Endodermal cell (in vitro differentiated cells): ENCODE results near the gene SOX6. TPM values are rescaled to one million over a fixed set of nuclear protein-coding genes. Genes with fewer than 3 reads are reported as not detected.
"Not testable (repeated sequence)": the region's sequence is repeated elsewhere in the genome, so short reads cannot be mapped to it uniquely, and the experiment has no call there.

Experiments
- DNase-seq: peaks from one replicate; pipeline ENCODE4 v3.0.0-alpha.2; 2017
- H3K27ac ChIP-seq: 2 replicates; pipeline ENCODE4 v1.5.1; 2013; ENCODE audit warnings: mild to moderate bottlenecking, low read depth, low read length, moderate library complexity
- H3K27me3 ChIP-seq: 2 replicates; pipeline ENCODE4 v1.6.1; 2013; ENCODE audit warnings: mild to moderate bottlenecking, low read length, moderate library complexity; ENCODE audit not compliant: insufficient read depth, control insufficient read depth, poor library complexity, severe bottlenecking
- H3K36me3 ChIP-seq: 2 replicates; pipeline ENCODE4 v1.7.0; 2013; ENCODE audit warnings: mild to moderate bottlenecking, low read length, moderate library complexity; ENCODE audit not compliant: control insufficient read depth, insufficient read depth
- H3K4me1 ChIP-seq: one replicate; pipeline ENCODE4 v1.7.0; 2013; ENCODE audit warnings: low read length; ENCODE audit not compliant: control insufficient read depth, insufficient read depth
- H3K4me3 ChIP-seq: 2 replicates; pipeline ENCODE4 v1.5.1; 2013; ENCODE audit warnings: mild to moderate bottlenecking, low read length, moderate library complexity
- H3K9ac ChIP-seq: 2 replicates; pipeline ENCODE4 v1.6.1; 2013; ENCODE audit warnings: mild to moderate bottlenecking, low read length, moderate library complexity; ENCODE audit not compliant: poor library complexity, severe bottlenecking; ENCODE audit errors: extremely low read depth
- H3K9me3 ChIP-seq: 2 replicates; pipeline ENCODE4 v1.6.1; 2013; ENCODE audit warnings: mild to moderate bottlenecking, low read length, moderate library complexity; ENCODE audit not compliant: control insufficient read depth
- H3K27ac Mint-ChIP-seq: 2 replicates; pipeline ENCODE4 v1.8.0; 2020; ENCODE audit warnings: mixed read lengths
- H3K27me3 Mint-ChIP-seq: 2 replicates; pipeline ENCODE4 v1.8.0; 2021; ENCODE audit warnings: mild to moderate bottlenecking, mixed read lengths; ENCODE audit not compliant: insufficient read depth
- H3K36me3 Mint-ChIP-seq: 2 replicates; pipeline ENCODE4 v1.8.0; 2020; ENCODE audit warnings: low read depth, mixed read lengths
- H3K4me1 Mint-ChIP-seq: 2 replicates; pipeline ENCODE4 v1.8.0; 2020; ENCODE audit warnings: mixed read lengths
- H3K4me3 Mint-ChIP-seq: 2 replicates; pipeline ENCODE4 v1.8.0; 2020; ENCODE audit warnings: mild to moderate bottlenecking, moderate library complexity, mixed read lengths
- H3K9me3 Mint-ChIP-seq: 2 replicates; pipeline ENCODE4 v1.8.0; 2020; ENCODE audit warnings: mild to moderate bottlenecking, mixed read lengths
- CTCF ChIP-seq: fragments of 200-600 bp; sonication (generic); conservative IDR thresholded peaks from 2 replicates; pipeline ENCODE4 v1.5.0; 2021; ENCODE audit warnings: antibody characterized with exemption, mild to moderate bottlenecking
- WGBS, 2 experiments: methylation state at CpG; one replicate each; pipeline versions ENCODE4 v1.1.5 to v1.1.7; 2013; ENCODE audit warnings: missing lambda C conversion rate in 2 of 2, mixed read lengths in 1 of 2; ENCODE audit not compliant: insufficient coverage in 1 of 2, insufficient read length in 1 of 2; 5-methylcytosine and 5-hydroxymethylcytosine counted together
- total RNA-seq, 2 donors: library from RNA; stranded (reverse); fragmentation: NEBNext Ultra II Directional in 1 of 2; extraction: Animal tissue kit (Norgen Biotek cat#: 25700) in 1 of 2; gene quantifications; 2 replicates in 1 of 2; 3 replicates in 1 of 2; pipeline ENCODE4 v1.2.1, GENCODE V29; 2021

SOX6 gene
- total RNA-seq, 2 donors from 2014 or later: 0.13 to 0.20 TPM

- H3K27me3 Mint-ChIP-seq: no peaks in the 10 kb centered on the region
- DNase-seq: no peak
- H3K4me3 Mint-ChIP-seq: no peak overlapping the region
- no peaks in the 10 kb centered on the region for H3K36me3 Mint-ChIP-seq
- TF ChIP-seq CTCF: no peak
- Histone ChIP-seq H3K9me3 (no peaks in the 10 kb centered on the region), H3K27me3 (no peaks in the 10 kb centered on the region), H3K27ac (no peak overlapping the region), H3K9ac (no peak overlapping the region), H3K4me1 (no peaks in the 10 kb centered on the region), H3K36me3 (no peaks in the 10 kb centered on the region), H3K4me3 (no peak overlapping the region)
- no peak overlapping the region for H3K27ac Mint-ChIP-seq
- peaks cover 8% of the 10 kb centered on the region for H3K4me1 Mint-ChIP-seq
- 82% methylated on average over 1 of the region's 1 CpG; no CpG with 5 or more reads in 1 of the 2 experiments for WGBS, 2 experiments
- H3K9me3 Mint-ChIP-seq: peaks cover 4% of the 10 kb centered on the region
These were observed 206.9 kb downstream of the SOX6 start for GRCh38 chr11:16149476-16149875.

GRCh38 chr11:16148301-16148931 lies 207.9 kb downstream of the SOX6 start:
- peaks cover 4% of the 10 kb centered on the region for H3K9me3 Mint-ChIP-seq
- H3K9ac ChIP-seq: no peak overlapping the region
- DNase-seq: no peak
- H3K36me3 ChIP-seq: no peaks in the 10 kb centered on the region
- 80 to 87% methylated on average over 8 of the region's 8 CpGs for WGBS, 2 experiments
- no peaks in the 10 kb centered on the region for H3K27me3 Mint-ChIP-seq
- no peaks in the 10 kb centered on the region for H3K9me3 ChIP-seq
- H3K4me1 ChIP-seq: no peaks in the 10 kb centered on the region
- H3K4me1 Mint-ChIP-seq: peaks cover 8% of the 10 kb centered on the region
- no peak overlapping the region for H3K4me3 Mint-ChIP-seq
- peak overlapping the region; percentile 45 for H3K27ac ChIP-seq
- H3K27ac Mint-ChIP-seq: no peak overlapping the region
- no peaks in the 10 kb centered on the region for H3K36me3 Mint-ChIP-seq
- no peak for TF ChIP-seq CTCF
- no peaks in the 10 kb centered on the region for H3K27me3 ChIP-seq
- no peak overlapping the region for H3K4me3 ChIP-seq

GRCh38 chr11:16146980-16147379 lies 209.4 kb downstream of the SOX6 start:
- H3K27me3 ChIP-seq, H3K9me3 ChIP-seq, H3K9ac ChIP-seq, H3K4me1 Mint-ChIP-seq, H3K4me1 ChIP-seq, H3K4me3 ChIP-seq, H3K36me3 ChIP-seq, H3K9me3 Mint-ChIP-seq, H3K27me3 Mint-ChIP-seq, H3K4me3 Mint-ChIP-seq, H3K27ac Mint-ChIP-seq, DNase-seq, H3K36me3 Mint-ChIP-seq, H3K27ac ChIP-seq: not testable (repeated sequence)
- WGBS, 2 experiments: 90% methylated on average over 1 of the region's 2 CpGs; no CpG with 5 or more reads in 1 of the 2 experiments

GRCh38 chr11:16141614-16142013 lies 214.7 kb downstream of the SOX6 start:
- not testable (repeated sequence) for H3K27ac Mint-ChIP-seq, H3K27ac ChIP-seq, H3K36me3 Mint-ChIP-seq, H3K36me3 ChIP-seq, H3K9ac ChIP-seq, H3K4me3 ChIP-seq, H3K27me3 ChIP-seq, H3K4me1 ChIP-seq, H3K4me1 Mint-ChIP-seq, H3K27me3 Mint-ChIP-seq, H3K4me3 Mint-ChIP-seq
- peaks cover 11% of the 10 kb centered on the region for H3K9me3 ChIP-seq
- peak; percentile 51 for DNase-seq
- H3K9me3 Mint-ChIP-seq: peaks cover 11% of the 10 kb centered on the region
- 83 to 90% methylated on average over 2 to 7 of the region's 7 CpGs for WGBS, 2 experiments

GRCh38 chr11:16141162-16141561 lies 215.2 kb downstream of the SOX6 start:
- not testable (repeated sequence) for H3K36me3 Mint-ChIP-seq, H3K27me3 ChIP-seq, H3K27ac ChIP-seq, H3K36me3 ChIP-seq, H3K27me3 Mint-ChIP-seq, H3K4me3 Mint-ChIP-seq, H3K4me3 ChIP-seq, DNase-seq, H3K4me1 Mint-ChIP-seq, H3K4me1 ChIP-seq, H3K9ac ChIP-seq, H3K27ac Mint-ChIP-seq
- H3K9me3 Mint-ChIP-seq: peaks cover 11% of the 10 kb centered on the region
- 96 to 100% methylated on average over 3 to 8 of the region's 8 CpGs for WGBS, 2 experiments
- H3K9me3 ChIP-seq: peaks cover 11% of the 10 kb centered on the region
